Vagina (tissue), 2 donors: ENCODE measurements around the gene GPC1.

Experiments
- CTCF ChIP-seq, 3 experiments: fragments of 450-650 bp in 2 of 3; fragments of 200-600 bp in 1 of 3; sonication (generic) in 1 of 3; IDR thresholded peaks; one replicate each; pipeline ENCODE4 v1.5.1; 2017 to 2019; ENCODE audit warnings: antibody characterized with exemption in 3 of 3, mild to moderate bottlenecking in 2 of 3, moderate library complexity in 2 of 3
- POLR2A ChIP-seq, 2 donors: fragments of 450-650 bp; IDR thresholded peaks; one replicate each; pipeline ENCODE4 v1.6.1; 2017; ENCODE audit warnings: antibody characterized with exemption in 2 of 2, mild to moderate bottlenecking in 2 of 2, moderate library complexity in 2 of 2

- TF ChIP-seq CTCF (IDR thresholded peaks at IDR 0.05) (no peak), POLR2A (IDR thresholded peaks at IDR 0.05) (no peak)
Measured at GRCh38 chr2:240507060-240507777, 71.8 kb downstream of the GPC1 start.
